GM13977 (cell line): ENCODE measurements around the gene ABTB2.

Experiments used
- DNase-seq: peaks from one replicate; pipeline ENCODE4 v3.0.0; 2012; ENCODE audit warnings: low spot score
- CTCF ChIP-seq: IDR thresholded peaks from 2 replicates; pipeline ENCODE4 v1.5.1; 2012; ENCODE audit warnings: mild to moderate bottlenecking, control low read depth; ENCODE audit not compliant: insufficient read depth; ENCODE audit errors: extremely low read depth, missing control alignments
- in situ Hi-C: fragments of 300-500 bp; cut with MboI; formaldehyde crosslinking; loops from one replicate; pipeline ENCODE4 v1.12.0; 2022; ENCODE audit warnings: low sequenced_read_pairs, low pct_unique_long_range_greater_than_20kb, mixed read lengths, inconsistent platforms; ENCODE audit not compliant: unreplicated experiment

Gene ABTB2

GRCh38 chr11:34302046-34302921, 55.5 kb downstream of the ABTB2 start:
- peak; percentile 57 for DNase-seq
- TF ChIP-seq CTCF, result no peak
- in situ Hi-C loops, result no loop called here

- in situ Hi-C loops, result no loop called here
- no peak for DNase-seq
- TF ChIP-seq CTCF, result no peak
Observed at GRCh38 chr11:34300926-34301295, 56.9 kb downstream of the ABTB2 start.

- in situ Hi-C loops, result no loop called here
- TF ChIP-seq CTCF, result no peak
- DNase-seq, result no peak
Observed at GRCh38 chr11:34300026-34300925, 57.5 kb downstream of the ABTB2 start.

GRCh38 chr11:34299284-34299972, 58.4 kb downstream of the ABTB2 start:
- in situ Hi-C loops, result no loop called here
- DNase-seq, result no peak
- no peak for TF ChIP-seq CTCF

- TF ChIP-seq CTCF, result no peak
- DNase-seq, result no peak
- in situ Hi-C loops, result no loop called here
Observed at GRCh38 chr11:34298871-34299270, 58.9 kb downstream of the ABTB2 start.

GRCh38 chr11:34296412-34296811, 61.4 kb downstream of the ABTB2 start:
- TF ChIP-seq CTCF, result no peak
- DNase-seq, result no peak
- in situ Hi-C loops, result no loop called here
